Measurements from ENCODE around the gene DMRTC2. TPM values are rescaled to one million over a fixed set of nuclear protein-coding genes. Genes with fewer than 3 reads are reported as not detected.
A peak's percentile ranks its signal among the peaks of the same experiment; 100 is the strongest.

DMRTC2 gene
- total and polyA plus RNA-seq, 2 of the 13 experiments (the other 11 are each of a cell fraction or from before 2014, with no cell fraction given): not detected

DNA sequence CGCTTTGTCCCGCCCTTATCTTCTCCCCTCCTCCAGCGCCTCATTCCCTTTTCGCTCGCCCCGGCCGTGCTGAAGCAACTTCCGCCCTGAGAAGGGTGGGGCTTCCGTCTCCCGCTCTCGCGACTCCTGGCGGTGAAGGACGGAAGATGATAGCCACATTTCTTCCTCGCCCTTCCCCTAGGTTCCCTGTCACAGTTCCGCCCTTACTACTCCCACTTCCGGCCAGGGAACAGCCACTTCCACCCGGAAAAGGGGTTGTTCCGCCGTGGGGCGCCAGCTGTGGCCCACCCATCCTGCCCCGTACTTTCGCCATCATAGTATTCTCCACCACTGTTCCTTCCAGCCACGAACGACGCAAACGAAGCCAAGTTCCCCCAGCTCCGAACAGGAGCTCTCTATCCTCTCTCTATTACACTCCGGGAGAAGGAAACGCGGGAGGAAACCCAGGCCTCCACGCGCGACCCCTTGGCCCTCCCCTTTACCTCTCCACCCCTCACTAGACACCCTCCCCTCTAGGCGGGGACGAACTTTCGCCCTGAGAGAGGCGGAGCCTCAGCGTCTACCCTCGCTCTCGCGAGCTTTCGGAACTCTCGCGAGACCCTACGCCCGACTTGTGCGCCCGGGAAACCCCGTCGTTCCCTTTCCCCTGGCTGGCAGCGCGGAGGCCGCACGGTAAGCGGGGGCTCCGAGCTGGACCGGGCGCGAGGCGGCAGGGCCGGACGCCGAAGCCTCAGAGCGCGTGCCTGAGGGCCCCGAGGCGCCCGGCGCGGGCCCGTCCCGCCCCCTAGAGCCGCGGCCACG lies 15.0 kb downstream of the DMRTC2 start, which contains the start of gene RPS19 (continued):
- TF ChIP-seq RBM22 (optimal IDR thresholded peaks at IDR 0.05; ENCODE audit: low read length) (peak; percentile 74), ERF (CRISPR knock-in tag; IDR thresholded peaks at IDR 0.05) (peak; percentile 47; the same call in 1 of the 2 replicates), YY1 (IDR thresholded peaks at IDR 0.05; ENCODE audit: insufficient read depth, insufficient replicate concordance, low read depth, low read length) (peak; percentile 72), ZNF235 (CRISPR knock-in tag; IDR thresholded peaks at IDR 0.05; ENCODE audit: borderline replicate concordance) (no peak), BHLHE40 (IDR thresholded peaks at IDR 0.05; ENCODE audit: low read length) (no peak), MTA1 (CRISPR knock-in tag; IDR thresholded peaks at IDR 0.05; ENCODE audit: borderline replicate concordance) (peak; percentile 64; the same call in 1 of the 2 replicates), KLF16 (CRISPR knock-in tag; IDR thresholded peaks at IDR 0.05) (no peak; a peak in 1 of 4 replicates), ZNF792 (CRISPR knock-in tag; IDR thresholded peaks at IDR 0.05) (peak; percentile 73; the same call in 1 of the 2 replicates), ZMYM2 (CRISPR knock-in tag; IDR thresholded peaks at IDR 0.05) (peak; percentile 81; the same call in 1 of the 2 replicates), DR1 (CRISPR knock-in tag; IDR thresholded peaks at IDR 0.05) (peak; percentile 97), EZH2 (conservative IDR thresholded peaks at IDR 0.05; ENCODE audit: low read depth, low read length) (no peak), ZBTB8A (CRISPR knock-in tag; IDR thresholded peaks at IDR 0.05; ENCODE audit: borderline replicate concordance, low read depth) (peak; percentile 85), MYC (CRISPR knock-in tag; IDR thresholded peaks at IDR 0.05; ENCODE audit: borderline replicate concordance) (peak; percentile 94)
- TF ChIP-seq, protein P1, sequence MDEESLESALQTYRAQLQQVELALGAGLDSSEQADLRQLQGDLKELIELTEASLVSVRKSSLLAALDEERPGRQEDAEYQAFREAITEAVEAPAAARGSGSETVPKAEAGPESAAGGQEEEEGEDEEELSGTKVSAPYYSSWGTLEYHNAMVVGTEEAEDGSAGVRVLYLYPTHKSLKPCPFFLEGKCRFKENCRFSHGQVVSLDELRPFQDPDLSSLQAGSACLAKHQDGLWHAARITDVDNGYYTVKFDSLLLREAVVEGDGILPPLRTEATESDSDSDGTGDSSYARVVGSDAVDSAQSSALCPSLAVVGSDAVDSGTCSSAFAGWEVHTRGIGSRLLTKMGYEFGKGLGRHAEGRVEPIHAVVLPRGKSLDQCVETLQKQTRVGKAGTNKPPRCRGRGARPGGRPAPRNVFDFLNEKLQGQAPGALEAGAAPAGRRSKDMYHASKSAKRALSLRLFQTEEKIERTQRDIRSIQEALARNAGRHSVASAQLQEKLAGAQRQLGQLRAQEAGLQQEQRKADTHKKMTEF (CRISPR knock-in tag; IDR thresholded peaks at IDR 0.05): peak; percentile 93
- TF ChIP-seq, protein P2, sequence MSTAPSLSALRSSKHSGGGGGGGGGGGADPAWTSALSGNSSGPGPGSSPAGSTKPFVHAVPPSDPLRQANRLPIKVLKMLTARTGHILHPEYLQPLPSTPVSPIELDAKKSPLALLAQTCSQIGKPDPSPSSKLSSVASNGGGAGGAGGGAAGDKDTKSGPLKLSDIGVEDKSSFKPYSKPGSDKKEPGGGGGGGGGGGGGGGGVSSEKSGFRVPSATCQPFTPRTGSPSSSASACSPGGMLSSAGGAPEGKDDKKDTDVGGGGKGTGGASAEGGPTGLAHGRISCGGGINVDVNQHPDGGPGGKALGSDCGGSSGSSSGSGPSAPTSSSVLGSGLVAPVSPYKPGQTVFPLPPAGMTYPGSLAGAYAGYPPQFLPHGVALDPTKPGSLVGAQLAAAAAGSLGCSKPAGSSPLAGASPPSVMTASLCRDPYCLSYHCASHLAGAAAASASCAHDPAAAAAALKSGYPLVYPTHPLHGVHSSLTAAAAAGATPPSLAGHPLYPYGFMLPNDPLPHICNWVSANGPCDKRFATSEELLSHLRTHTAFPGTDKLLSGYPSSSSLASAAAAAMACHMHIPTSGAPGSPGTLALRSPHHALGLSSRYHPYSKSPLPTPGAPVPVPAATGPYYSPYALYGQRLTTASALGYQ (CRISPR knock-in tag; IDR thresholded peaks at IDR 0.05): no peak
- TF ChIP-seq, protein P3, sequence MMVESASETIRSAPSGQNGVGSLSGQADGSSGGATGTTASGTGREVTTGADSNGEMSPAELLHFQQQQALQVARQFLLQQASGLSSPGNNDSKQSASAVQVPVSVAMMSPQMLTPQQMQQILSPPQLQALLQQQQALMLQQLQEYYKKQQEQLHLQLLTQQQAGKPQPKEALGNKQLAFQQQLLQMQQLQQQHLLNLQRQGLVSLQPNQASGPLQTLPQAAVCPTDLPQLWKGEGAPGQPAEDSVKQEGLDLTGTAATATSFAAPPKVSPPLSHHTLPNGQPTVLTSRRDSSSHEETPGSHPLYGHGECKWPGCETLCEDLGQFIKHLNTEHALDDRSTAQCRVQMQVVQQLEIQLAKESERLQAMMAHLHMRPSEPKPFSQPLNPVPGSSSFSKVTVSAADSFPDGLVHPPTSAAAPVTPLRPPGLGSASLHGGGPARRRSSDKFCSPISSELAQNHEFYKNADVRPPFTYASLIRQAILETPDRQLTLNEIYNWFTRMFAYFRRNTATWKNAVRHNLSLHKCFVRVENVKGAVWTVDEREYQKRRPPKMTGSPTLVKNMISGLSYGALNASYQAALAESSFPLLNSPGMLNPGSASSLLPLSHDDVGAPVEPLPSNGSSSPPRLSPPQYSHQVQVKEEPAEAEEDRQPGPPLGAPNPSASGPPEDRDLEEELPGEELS (CRISPR knock-in tag; IDR thresholded peaks at IDR 0.05): peak; percentile 12; the same call in 1 of the 2 replicates
- TF ChIP-seq, protein P4, sequence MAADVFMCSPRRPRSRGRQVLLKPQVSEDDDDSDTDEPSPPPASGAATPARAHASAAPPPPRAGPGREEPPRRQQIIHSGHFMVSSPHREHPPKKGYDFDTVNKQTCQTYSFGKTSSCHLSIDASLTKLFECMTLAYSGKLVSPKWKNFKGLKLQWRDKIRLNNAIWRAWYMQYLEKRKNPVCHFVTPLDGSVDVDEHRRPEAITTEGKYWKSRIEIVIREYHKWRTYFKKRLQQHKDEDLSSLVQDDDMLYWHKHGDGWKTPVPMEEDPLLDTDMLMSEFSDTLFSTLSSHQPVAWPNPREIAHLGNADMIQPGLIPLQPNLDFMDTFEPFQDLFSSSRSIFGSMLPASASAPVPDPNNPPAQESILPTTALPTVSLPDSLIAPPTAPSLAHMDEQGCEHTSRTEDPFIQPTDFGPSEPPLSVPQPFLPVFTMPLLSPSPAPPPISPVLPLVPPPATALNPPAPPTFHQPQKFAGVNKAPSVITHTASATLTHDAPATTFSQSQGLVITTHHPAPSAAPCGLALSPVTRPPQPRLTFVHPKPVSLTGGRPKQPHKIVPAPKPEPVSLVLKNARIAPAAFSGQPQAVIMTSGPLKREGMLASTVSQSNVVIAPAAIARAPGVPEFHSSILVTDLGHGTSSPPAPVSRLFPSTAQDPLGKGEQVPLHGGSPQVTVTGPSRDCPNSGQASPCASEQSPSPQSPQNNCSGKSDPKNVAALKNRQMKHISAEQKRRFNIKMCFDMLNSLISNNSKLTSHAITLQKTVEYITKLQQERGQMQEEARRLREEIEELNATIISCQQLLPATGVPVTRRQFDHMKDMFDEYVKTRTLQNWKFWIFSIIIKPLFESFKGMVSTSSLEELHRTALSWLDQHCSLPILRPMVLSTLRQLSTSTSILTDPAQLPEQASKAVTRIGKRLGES (CRISPR knock-in tag; IDR thresholded peaks at IDR 0.05; ENCODE audit: borderline replicate concordance): no peak; the same call in 1 of the 2 replicates
- TF ChIP-seq, protein P5, sequence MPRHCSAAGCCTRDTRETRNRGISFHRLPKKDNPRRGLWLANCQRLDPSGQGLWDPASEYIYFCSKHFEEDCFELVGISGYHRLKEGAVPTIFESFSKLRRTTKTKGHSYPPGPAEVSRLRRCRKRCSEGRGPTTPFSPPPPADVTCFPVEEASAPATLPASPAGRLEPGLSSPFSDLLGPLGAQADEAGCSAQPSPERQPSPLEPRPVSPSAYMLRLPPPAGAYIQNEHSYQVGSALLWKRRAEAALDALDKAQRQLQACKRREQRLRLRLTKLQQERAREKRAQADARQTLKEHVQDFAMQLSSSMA (CRISPR knock-in tag; IDR thresholded peaks at IDR 0.05): peak; percentile 82; the same call in 1 of the 2 replicates
